ENCODE data around the gene SLC10A7.

DNA sequence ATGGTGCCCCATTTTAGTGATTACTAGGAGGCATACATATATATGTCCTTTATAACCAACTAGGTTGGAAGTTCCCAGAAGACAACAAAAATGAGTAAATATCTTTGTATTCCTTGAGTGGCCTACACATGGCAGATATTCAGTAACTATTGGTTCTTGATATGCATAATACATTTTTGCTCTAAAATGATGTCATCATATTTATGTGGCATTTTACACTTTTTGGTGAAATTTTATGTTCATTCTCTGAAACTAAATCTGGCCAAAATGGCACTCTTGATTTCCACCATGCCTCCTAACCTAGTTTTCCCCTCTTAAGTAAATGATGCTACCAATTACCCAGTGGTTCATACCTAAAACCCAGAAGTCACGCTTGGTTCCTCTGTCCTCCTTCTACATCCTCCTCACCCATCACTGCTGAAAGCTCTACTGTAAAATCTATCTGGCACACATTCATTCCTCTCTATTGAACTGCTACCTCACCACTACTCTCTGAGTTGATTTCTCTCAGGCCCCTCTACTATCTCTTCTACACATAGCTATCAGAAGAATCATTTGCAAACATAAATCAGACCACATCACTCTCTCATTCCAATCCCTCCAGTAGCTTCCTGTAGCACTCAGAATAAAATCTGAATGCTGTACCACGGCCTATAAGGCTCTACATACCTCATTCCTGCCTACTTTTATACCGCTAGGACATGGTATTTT is 13.4 kb downstream of the SLC10A7 start:
- TF ChIP-seq, protein P1, sequence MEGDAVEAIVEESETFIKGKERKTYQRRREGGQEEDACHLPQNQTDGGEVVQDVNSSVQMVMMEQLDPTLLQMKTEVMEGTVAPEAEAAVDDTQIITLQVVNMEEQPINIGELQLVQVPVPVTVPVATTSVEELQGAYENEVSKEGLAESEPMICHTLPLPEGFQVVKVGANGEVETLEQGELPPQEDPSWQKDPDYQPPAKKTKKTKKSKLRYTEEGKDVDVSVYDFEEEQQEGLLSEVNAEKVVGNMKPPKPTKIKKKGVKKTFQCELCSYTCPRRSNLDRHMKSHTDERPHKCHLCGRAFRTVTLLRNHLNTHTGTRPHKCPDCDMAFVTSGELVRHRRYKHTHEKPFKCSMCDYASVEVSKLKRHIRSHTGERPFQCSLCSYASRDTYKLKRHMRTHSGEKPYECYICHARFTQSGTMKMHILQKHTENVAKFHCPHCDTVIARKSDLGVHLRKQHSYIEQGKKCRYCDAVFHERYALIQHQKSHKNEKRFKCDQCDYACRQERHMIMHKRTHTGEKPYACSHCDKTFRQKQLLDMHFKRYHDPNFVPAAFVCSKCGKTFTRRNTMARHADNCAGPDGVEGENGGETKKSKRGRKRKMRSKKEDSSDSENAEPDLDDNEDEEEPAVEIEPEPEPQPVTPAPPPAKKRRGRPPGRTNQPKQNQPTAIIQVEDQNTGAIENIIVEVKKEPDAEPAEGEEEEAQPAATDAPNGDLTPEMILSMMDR (IDR thresholded peaks at IDR 0.05) = no peak
- TF ChIP-seq EP300 (IDR thresholded peaks at IDR 0.05) (no peak), POLR2A (IDR thresholded peaks at IDR 0.05) (no peak)
